ENCODE results near the gene PNPLA8.

The PNPLA8 gene

DNA sequence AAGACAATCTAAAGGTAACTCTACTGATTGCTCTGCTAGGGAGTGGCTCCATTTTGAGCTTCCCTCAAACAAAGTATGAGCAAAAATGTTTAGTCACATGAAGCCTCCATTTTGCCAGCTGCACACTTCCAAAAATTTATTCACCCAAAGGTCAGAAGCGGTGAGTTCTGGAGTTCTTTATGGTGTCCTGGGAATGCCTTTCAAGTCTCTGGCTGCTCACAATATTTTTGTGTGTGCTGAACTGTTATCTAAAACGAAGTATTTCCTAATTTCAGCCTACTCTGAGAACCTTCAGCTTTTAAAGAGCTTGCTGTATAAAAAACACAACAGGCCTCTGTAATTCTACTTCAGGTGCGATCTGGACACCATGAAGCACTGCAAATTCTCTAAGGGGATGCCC, 85.3 kb downstream of the PNPLA8 start:
- H3K36me3 ChIP-seq (ENCODE audit: low read depth), result no peaks in the 10 kb centered on the region
- no peak overlapping the region for H3K27ac ChIP-seq (ENCODE audit: poor library complexity, severe bottlenecking)
- no peak for ATAC-seq (ENCODE audit: low read depth)
- H3K4me1 ChIP-seq (ENCODE audit: insufficient read depth, poor library complexity, severe bottlenecking), result no peaks in the 10 kb centered on the region
- no peaks in the 10 kb centered on the region for H3K9me3 ChIP-seq (ENCODE audit: severe bottlenecking)
- TF ChIP-seq, protein P1, sequence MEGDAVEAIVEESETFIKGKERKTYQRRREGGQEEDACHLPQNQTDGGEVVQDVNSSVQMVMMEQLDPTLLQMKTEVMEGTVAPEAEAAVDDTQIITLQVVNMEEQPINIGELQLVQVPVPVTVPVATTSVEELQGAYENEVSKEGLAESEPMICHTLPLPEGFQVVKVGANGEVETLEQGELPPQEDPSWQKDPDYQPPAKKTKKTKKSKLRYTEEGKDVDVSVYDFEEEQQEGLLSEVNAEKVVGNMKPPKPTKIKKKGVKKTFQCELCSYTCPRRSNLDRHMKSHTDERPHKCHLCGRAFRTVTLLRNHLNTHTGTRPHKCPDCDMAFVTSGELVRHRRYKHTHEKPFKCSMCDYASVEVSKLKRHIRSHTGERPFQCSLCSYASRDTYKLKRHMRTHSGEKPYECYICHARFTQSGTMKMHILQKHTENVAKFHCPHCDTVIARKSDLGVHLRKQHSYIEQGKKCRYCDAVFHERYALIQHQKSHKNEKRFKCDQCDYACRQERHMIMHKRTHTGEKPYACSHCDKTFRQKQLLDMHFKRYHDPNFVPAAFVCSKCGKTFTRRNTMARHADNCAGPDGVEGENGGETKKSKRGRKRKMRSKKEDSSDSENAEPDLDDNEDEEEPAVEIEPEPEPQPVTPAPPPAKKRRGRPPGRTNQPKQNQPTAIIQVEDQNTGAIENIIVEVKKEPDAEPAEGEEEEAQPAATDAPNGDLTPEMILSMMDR (IDR thresholded peaks at IDR 0.05; ENCODE audit: poor library complexity, severe bottlenecking), result no peak
- no peak for DNase-seq (ENCODE audit: low spot score)
- H3K27me3 ChIP-seq (ENCODE audit: insufficient read depth, poor library complexity, severe bottlenecking), result no peaks in the 10 kb centered on the region
- no peak overlapping the region for H3K4me3 ChIP-seq (ENCODE audit: severe bottlenecking)

DNA sequence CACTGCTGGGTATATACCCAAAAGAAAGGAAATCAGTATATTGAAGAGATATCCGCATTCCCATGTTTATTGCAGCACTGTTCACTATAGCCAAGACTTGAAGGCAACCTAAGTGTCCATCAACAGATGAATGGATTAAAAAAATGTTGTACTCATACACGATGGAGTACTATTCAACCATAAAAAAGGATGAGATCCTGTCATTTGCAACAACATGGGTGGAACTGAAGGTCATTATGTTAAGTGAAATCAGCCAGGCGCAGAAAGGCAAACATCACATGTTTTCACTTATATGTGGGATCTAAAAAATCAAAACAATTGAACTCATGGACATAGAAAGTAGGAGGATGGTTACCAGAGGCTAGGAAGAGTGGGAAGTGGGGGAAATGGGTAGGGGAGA, 89.0 kb downstream of the PNPLA8 start:
- no peaks in the 10 kb centered on the region for H3K27me3 ChIP-seq (ENCODE audit: insufficient read depth, poor library complexity, severe bottlenecking)
- no peaks in the 10 kb centered on the region for H3K9me3 ChIP-seq (ENCODE audit: severe bottlenecking)
- ATAC-seq (ENCODE audit: low read depth) (no peak), DNase-seq (ENCODE audit: low spot score) (no peak)
- no peaks in the 10 kb centered on the region for H3K36me3 ChIP-seq (ENCODE audit: low read depth)
- TF ChIP-seq, protein P1 (IDR thresholded peaks at IDR 0.05; ENCODE audit: poor library complexity, severe bottlenecking), result no peak
- no peak overlapping the region for H3K4me3 ChIP-seq (ENCODE audit: severe bottlenecking)
- no peaks in the 10 kb centered on the region for H3K4me1 ChIP-seq (ENCODE audit: insufficient read depth, poor library complexity, severe bottlenecking)
- no peak overlapping the region for H3K27ac ChIP-seq (ENCODE audit: poor library complexity, severe bottlenecking)

DNA sequence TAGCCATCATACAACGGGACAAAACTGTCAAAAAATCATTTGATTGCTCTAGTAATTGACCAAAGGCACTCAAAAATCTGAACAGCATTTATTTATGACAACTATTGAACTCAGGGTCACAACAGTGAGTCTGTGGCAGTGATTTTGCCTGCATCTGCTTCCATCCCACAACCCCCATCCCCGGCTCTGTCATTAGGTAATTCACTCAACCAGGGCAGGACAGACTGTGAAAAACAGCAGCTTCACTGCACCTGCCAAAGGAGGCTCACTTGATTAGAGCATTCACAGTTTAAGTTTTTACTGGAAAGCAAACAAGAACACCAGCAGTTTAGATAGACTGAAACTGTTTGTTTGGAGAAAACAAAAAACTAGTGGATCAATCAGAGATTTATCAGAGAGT, 91.9 kb downstream of the PNPLA8 start:
- TF ChIP-seq, protein P1 (IDR thresholded peaks at IDR 0.05; ENCODE audit: poor library complexity, severe bottlenecking), result no peak
- no peaks in the 10 kb centered on the region for H3K9me3 ChIP-seq (ENCODE audit: severe bottlenecking)
- ATAC-seq (ENCODE audit: low read depth) (no peak), DNase-seq (ENCODE audit: low spot score) (no peak)
- no peaks in the 10 kb centered on the region for H3K27me3 ChIP-seq (ENCODE audit: insufficient read depth, poor library complexity, severe bottlenecking)
- no peaks in the 10 kb centered on the region for H3K4me1 ChIP-seq (ENCODE audit: insufficient read depth, poor library complexity, severe bottlenecking)
- no peak overlapping the region for H3K4me3 ChIP-seq (ENCODE audit: severe bottlenecking)
- no peaks in the 10 kb centered on the region for H3K36me3 ChIP-seq (ENCODE audit: low read depth)
- H3K27ac ChIP-seq (ENCODE audit: poor library complexity, severe bottlenecking), result no peak overlapping the region

DNA sequence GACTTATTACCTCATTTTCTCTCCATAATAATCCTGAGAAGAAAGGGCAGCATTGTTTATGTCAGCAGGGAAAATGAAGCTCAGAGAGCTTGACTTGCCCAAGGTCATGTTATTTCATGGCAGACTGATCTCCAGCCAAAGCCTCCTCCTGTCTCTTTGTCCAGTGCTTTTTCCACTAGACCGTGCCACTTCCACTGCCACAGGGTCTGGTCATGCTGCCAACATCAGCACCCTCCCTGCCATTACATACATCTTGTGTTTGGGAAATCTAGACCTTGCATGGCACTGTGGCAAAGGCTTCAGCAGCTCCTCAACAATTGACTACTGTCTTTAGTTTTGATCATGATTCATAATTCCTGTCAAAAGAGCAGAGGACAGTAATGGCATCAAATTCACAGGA, 94.8 kb downstream of the PNPLA8 start:
- Histone ChIP-seq H3K4me3 (ENCODE audit: severe bottlenecking) (no peak overlapping the region), H3K4me1 (ENCODE audit: insufficient read depth, poor library complexity, severe bottlenecking) (no peaks in the 10 kb centered on the region), H3K27me3 (ENCODE audit: insufficient read depth, poor library complexity, severe bottlenecking) (no peaks in the 10 kb centered on the region), H3K9me3 (ENCODE audit: severe bottlenecking) (no peaks in the 10 kb centered on the region), H3K36me3 (ENCODE audit: low read depth) (no peaks in the 10 kb centered on the region), H3K27ac (ENCODE audit: poor library complexity, severe bottlenecking) (no peak overlapping the region)
- no peak for DNase-seq (ENCODE audit: low spot score)
- TF ChIP-seq, protein P1 (IDR thresholded peaks at IDR 0.05; ENCODE audit: poor library complexity, severe bottlenecking), result no peak
- ATAC-seq (ENCODE audit: low read depth), result no peak

DNA sequence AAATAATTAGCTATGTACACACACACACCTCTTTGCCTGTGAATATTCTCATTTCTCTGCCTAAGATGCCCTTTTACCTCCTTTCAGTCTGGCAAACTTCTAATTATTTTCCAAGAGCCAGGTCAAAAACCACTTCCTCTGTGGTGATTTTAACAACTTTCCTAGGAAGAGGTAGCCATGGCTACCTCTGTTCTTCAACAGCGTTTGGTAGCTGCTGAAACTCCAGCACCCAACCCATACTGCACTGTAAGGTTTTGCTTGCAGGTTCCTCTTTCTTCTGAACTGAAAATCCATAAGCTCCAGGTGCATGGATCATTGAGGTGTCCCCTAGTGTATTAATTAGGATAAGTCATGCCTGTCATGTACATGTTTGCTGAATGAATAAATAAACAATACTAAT, 95.3 kb downstream of the PNPLA8 start:
- ATAC-seq (ENCODE audit: low read depth), result no peak
- H3K27me3 ChIP-seq (ENCODE audit: insufficient read depth, poor library complexity, severe bottlenecking), result no peaks in the 10 kb centered on the region
- H3K4me1 ChIP-seq (ENCODE audit: insufficient read depth, poor library complexity, severe bottlenecking), result no peaks in the 10 kb centered on the region
- TF ChIP-seq, protein P1 (IDR thresholded peaks at IDR 0.05; ENCODE audit: poor library complexity, severe bottlenecking), result no peak
- no peak overlapping the region for H3K27ac ChIP-seq (ENCODE audit: poor library complexity, severe bottlenecking)
- no peaks in the 10 kb centered on the region for H3K36me3 ChIP-seq (ENCODE audit: low read depth)
- H3K4me3 ChIP-seq (ENCODE audit: severe bottlenecking), result no peak overlapping the region
- DNase-seq (ENCODE audit: low spot score), result no peak
- H3K9me3 ChIP-seq (ENCODE audit: severe bottlenecking), result no peaks in the 10 kb centered on the region
